HG03469 (cell line): Measurements from ENCODE around the gene COPS3.

Experiments used
- ATAC-seq: cut with Tn5 transposase; IDR thresholded peaks from one replicate; pipeline ENCODE4 v1.9.1; 2021; ENCODE audit warnings: mild to moderate bottlenecking, moderate library complexity, moderate number of reproducible peaks; ENCODE audit not compliant: unreplicated experiment

The COPS3 gene

GRCh38 chr17:17252149-17252661 is 28.8 kb downstream of the COPS3 start:
- no peak for ATAC-seq

GRCh38 chr17:17246879-17247278 is 34.2 kb downstream of the COPS3 start:
- ATAC-seq = no peak

DNA sequence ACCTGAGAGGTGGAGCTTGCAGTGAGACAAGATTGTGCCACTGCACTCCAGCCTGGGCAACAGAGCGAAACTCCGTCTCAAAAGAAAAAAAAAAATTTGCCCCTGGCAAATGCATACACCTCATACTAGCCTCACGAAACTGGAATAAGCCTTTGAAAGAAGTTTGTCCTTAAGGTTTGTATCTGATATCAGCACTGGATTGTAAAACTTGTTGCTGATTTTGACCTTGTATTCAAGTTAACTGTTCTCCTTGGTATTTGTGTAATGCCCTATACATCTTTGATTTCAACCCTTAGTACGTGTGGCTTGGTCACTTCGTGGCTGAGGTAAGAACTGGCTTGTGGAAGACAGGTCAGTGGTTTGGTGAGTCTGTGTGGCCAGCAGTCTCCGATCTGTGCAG is 37.9 kb downstream of the COPS3 start:
- no peak for ATAC-seq

DNA sequence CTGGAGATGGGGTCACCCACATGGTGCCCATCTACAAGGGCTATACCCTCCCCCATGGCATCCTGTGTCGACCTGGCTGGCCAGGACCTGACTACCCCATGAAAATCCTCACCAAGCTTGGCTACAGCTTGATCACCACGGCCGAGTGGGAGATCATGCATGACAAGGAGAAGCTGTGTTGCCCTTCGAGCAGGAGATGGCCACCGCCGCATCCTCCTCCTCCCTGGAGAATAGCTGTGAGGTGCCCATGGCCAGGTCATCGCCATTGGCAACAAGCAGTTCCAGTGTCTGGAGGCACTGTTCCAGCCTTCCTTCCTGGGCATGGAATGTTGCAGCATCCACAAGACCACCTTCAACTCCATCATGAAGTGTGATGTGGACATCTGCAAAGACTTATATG is 38.8 kb downstream of the COPS3 start:
- ATAC-seq = no peak

- ATAC-seq = no peak
Measured at GRCh38 chr17:17241656-17242055, 39.4 kb downstream of the COPS3 start.

DNA sequence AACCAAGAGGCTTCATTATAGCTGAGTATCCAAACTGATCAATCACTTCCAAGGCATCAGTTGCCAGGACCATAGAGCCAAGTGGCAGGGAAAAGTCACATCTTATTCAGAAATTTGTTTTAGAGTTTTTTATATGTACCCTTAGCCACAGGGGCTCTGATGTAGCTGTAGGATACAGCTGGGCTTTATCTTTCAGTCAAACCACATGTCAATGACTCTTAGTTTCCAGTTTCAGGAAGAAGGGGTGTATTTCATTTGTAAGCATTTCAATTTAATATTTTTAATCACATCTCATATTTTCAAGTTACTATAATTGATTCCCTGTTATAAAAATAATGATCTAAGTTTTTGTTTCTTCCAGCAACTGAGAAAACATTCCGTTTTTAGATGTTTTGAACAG is 41.2 kb downstream of the COPS3 start:
- ATAC-seq = no peak

GRCh38 chr17:17237026-17237799 is 43.8 kb downstream of the COPS3 start, which contains the start of gene FLCN:
Gene FLCN (minus strand): TSS chr17:17237168. CDS start chr17:17228137, 9,031 bp downstream.
- peak; percentile 52 for ATAC-seq

- ATAC-seq = no peak
Measured at GRCh38 chr17:17236295-17237025, 44.6 kb downstream of the COPS3 start.

DNA sequence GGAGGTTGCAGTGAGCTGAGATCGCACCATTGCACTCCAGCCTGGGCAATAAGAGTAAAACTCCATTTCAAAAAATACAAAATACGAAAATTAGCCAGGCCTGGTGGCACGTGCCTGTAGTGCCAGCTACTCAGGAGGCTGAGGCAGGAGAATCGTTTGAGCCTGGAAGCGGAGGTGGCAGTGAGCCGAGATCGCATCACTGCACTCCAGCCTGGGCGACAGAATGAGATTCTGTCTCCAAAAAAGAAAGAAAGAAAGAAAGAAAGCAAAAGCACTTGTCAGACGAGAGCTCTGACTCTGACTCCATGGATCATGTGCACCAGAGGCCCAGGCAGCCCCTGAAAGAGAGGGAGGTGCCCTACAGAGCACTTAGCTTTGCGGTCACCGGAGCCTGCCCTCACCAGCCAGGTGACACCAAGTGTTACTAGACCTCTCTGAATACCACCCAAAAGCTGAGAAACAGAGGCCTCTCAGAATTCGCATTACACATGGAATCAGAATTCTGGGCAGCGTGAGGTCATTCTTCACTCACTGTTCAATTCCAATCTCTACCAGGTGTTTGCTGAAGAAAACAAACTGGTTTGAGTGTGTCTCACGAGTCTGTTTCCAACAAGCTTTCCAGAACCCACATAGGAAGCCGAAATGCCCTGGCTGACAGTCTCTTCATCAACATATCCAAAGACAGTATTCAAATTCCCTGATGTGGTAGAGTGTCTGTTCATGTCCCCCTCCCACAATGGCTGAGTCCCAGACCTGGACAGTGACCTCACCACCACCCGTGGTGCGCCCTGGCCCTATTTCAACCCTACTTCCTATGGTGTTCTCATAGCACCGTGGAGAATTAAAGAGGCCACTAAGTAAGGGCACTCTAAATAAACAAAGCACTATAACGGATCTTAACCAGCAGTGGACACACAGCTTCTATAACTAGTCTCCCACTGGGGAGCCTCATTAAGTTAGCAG is 45.6 kb downstream of the COPS3 start:
- no peak for ATAC-seq

DNA sequence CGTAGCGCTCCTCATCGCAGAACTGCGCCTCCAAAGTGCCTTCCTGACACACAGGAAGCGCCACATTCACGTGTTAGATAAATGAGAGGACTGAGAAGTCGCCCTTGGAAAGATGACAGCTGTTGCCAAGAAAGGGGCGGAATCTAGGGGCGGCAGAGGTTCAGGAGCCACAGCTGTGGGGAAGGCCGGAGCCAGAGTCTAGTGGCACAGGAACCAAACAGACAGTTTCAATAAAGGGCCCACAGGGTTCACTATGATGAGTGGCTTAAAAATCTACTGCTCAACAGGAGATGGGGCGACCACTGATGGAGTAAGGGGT is 48.8 kb downstream of the COPS3 start:
- ATAC-seq = no peak

DNA sequence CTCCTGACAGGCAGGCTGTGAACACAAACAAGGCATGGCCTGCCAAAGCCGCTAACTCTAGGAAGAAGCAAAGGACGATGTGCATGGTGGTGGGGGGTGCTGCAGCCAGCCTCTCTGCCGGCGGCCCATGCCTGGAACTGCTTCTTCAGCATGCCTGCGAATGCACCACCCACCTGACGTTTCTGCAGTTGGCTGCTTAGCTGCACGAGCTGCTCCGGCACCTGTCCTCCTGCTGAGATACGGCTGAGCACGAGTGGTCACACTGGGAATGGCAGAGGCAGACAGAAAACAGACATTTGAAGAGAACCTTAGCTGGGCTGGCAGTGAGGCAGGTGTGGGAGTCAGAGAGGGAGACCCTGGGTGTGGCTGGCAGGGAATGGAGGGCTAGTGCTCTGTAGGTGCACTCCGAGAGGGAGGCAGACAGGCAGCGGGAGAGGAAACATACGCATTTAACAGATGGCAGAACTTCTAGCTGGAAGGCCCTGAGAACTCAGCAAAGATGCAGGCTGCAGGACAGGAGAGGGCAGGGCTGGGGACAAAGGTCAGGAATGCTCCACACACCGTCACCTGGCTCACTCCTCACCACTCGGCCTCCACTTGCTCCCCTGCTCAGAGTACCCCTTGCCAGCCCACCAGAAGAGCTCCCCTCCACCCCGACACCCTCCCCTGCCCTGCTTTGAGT is 49.3 kb downstream of the COPS3 start:
- ATAC-seq = no peak

DNA sequence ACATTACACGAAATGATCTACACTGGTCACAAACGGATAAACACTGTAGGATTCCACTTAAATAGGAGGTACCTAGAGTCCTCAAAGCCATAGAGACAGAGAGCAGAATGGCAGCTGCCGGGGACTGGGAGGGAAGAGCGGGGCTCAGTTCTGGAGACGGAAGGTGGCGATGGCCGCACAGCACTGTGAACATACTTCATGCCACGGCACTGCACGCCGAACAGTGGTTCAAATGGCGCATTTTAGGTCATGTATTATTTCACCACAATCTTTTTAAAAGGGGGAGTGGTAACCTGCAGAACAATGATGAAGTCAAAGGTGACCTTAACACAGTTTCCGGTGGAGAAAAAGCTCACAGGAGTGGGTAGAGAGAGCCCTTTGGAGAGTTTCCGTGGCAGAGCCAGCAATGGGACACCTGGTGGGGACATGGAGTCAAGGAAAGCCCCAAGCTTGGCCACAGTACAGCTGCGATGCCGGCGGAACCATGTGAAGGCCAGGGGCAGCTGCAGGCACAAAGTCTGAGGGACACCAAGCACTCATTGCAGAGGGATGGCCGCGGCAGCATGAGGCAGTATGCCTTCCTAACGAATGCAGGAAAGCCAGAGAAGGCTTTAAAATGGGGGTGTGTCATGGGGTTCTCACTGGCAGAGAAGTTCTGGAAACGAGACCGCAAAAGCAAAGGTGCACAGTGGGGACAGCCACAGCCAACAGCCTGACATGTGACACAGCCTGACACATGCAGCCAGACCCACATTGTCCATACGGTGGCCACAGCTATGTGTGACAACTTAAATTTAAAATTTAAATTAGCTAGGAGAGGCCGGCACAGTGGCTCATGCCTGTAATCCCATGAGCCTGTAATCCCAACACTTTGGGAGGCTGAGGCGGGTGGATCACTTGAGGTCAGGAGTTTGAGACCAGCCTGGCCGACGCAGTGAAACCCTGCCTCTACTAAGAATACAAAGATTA is 51.3 kb downstream of the COPS3 start:
- ATAC-seq = no peak

DNA sequence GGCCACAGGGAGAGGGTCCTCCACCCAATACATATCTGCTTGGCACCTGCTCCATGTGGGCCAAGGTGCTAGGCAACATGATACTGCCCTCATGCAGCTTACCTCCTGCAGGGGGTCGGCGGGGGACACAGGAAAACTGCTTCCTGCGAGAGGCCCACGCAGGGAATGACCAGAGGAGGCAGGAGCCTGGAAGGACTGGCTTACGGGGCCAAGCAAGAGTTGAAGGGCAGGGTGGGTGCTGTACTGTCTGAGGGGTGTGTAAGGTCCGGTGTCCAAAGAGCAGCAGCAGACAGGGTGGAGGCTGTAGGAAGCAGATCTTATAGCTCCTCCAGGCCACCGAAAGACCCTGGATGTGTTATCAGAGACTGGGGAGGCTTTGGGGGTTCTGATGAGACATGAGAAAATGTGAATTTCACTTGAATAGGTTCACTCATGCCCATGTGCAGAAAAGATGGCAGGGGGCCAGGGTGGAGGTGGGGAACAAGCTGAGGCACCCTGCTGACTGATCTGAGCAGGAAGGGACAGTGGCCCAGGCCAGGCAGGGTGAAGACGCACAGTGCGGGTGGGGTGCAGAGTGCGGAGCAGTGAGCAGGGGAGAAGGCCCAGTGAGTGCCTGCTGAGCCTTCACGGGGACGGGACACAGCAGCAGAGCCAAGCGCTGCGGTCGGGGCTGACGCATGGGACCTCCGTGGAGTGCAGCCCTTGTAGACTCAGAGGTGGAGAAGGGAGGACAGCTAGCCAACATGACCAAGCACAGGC is 52.3 kb downstream of the COPS3 start:
- ATAC-seq = no peak

DNA sequence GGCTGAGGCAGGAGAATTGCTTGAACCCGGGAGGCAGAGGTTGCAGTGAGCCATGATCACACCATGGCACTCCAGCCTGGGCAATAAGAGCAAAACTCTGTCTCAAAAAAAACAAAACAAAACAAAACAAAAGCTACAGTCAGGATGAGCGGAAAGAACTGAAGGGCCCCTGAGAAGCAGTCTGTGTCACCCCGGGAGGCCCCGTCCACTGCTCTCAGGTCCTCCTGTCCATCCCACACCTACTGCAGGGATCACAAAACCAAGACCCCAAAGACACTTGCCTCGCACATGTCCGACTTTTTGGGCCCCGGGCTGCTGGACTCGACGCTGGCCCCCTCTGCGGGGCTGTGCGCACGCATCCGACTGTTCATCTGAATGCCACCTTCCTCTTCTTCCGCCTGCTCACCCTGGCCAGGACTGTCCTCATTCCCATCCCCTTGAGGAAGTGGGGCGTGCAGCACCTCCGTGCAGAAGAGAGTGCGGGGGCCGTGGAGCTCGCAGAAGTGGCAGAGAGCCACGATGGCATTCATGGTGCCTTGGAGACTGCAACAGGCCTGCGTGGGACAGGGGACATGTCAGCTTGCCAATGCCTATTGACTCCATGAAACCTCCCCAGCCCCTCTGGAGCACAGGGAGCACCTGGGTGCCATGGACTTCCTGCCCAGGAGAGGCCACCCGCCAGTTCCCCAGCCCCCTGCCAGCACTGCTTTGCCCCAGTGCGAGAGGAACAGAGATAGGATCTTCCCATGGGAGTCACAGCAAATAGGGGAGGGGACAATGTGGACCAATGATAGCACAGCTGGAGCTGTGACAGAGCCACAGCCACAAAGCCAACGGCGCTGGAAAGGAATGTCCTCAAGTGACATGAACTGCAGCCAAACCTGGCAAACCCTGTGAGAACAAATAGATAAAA is 53.2 kb downstream of the COPS3 start:
- no peak for ATAC-seq

- no peak for ATAC-seq
Measured at GRCh38 chr17:17226451-17227265, 54.4 kb downstream of the COPS3 start.

GRCh38 chr17:17225901-17226300 is 55.1 kb downstream of the COPS3 start:
- ATAC-seq = no peak

DNA sequence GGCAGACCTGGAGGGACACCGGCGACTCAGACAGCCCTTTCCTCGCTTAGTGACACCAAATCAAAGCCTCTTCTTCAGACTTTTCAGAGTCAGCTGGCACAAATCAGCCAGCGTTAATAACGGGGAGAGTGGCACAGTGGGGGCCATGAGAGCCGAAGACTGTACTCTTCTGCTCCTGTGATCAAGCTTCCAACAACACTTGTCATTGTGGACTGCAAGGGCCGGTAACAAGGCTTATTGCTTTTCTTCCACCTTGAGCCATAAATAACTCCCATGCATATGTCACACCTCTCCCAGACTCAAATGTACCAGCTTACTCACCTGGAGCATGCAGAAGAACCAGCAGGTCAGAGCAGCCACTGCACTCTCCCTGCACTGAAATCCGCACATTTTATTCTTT is 56.9 kb downstream of the COPS3 start:
- no peak for ATAC-seq
